Upper lobe of right lung (tissue), 1 donor: ENCODE results near the gene OR2T27. TPM values are rescaled to one million over a fixed set of nuclear protein-coding genes. Genes with fewer than 3 reads are reported as not detected.
"Not testable (repeated sequence)": the region's sequence is repeated elsewhere in the genome, so short reads cannot be mapped to it uniquely, and the experiment has no call there.

Experiments
- ATAC-seq: fragments of 200-7000 bp; cut with Tn5 transposase; one replicate; pipeline ENCODE4 v1.9.1; 2020; ENCODE audit warnings: mild to moderate bottlenecking, moderate library complexity
- DNase-seq: peaks from one replicate; pipeline ENCODE4 v3.0.0-alpha.2; 2020
- H3K27ac ChIP-seq: fragments of 200-600 bp; one replicate; pipeline ENCODE4 v1.8.0; 2022
- H3K27me3 ChIP-seq: fragments of 200-600 bp; one replicate; pipeline ENCODE4 v1.8.0; 2022; ENCODE audit warnings: mild to moderate bottlenecking
- H3K36me3 ChIP-seq: fragments of 200-600 bp; one replicate; pipeline ENCODE4 v1.8.0; 2022
- H3K4me1 ChIP-seq: fragments of 200-600 bp; one replicate; pipeline ENCODE4 v1.8.0; 2022
- H3K4me3 ChIP-seq: fragments of 200-600 bp; one replicate; pipeline ENCODE4 v1.8.0; 2022; ENCODE audit warnings: mild to moderate bottlenecking
- H3K9me3 ChIP-seq: fragments of 200-600 bp; one replicate; pipeline ENCODE4 v1.8.0; 2022
- intact Hi-C: fragments of 100-400 bp; cut with DNase I; formaldehyde crosslinking; loops from one replicate; pipeline ENCODE4 v1.11.0; 2022
- total RNA-seq: library from RNA; stranded (reverse); fragmentation: NEBNext Ultra II Directional; extraction: Animal tissue kit (Norgen Biotek cat#: 25700); gene quantifications from one replicate; pipeline ENCODE4 v1.2.1, GENCODE V29; 2021
- TF ChIP-seq, protein P1 (sequence below): fragments of 200-600 bp; IDR thresholded peaks from one replicate; pipeline ENCODE4 v1.8.0; 2022; ENCODE audit warnings: antibody characterized with exemption
- donor health status: DM: no; HTN: yes; CAD: no; lungs with severe emphysema.

OR2T27 gene
- total RNA-seq, 1 donor from 2014 or later, result not detected

DNA sequence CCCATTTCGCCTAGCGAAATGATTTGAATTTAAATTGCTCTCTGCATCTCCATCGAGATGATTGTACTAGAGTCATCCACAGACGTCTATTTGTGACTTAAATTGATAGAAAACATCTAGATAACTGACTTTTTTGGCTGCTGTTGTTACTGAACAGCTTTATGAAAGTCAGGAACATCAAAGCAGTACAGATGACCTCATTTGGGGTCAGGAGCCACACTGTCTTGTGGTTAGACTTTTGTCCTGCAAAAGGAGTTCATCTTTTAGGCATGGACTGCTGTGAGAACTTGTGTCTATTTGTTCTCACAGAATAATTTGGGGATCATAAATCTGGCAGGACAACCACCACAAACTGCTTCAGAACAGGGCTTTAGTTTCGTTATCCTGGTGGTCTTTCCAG, 15.7 kb downstream of the OR2T27 start:
- H3K36me3 ChIP-seq, ATAC-seq, DNase-seq, H3K4me1 ChIP-seq, H3K4me3 ChIP-seq, H3K27ac ChIP-seq, H3K9me3 ChIP-seq, intact Hi-C loops, H3K27me3 ChIP-seq: not testable (repeated sequence)

DNA sequence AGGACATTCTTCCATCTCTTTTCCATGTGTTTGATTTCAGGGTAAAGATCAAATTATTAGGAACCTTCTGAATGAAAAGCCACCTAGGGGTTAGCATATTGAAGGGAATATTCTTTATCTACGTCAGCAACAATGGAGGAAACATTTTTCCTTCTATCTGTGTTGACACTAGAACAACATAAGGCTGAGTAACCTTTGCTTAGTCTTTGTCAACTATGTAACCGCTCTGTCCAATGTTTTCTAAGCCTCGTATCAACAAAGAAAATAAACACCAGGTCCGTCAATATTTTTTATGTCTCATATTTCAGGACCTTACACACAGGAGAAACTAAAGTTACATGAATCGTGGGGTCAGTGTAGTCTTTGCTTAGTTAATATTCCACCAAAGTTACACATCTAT, 18.7 kb downstream of the OR2T27 start:
- ATAC-seq, DNase-seq, H3K4me1 ChIP-seq, H3K27ac ChIP-seq, H3K27me3 ChIP-seq, H3K36me3 ChIP-seq, H3K4me3 ChIP-seq, intact Hi-C loops, H3K9me3 ChIP-seq: not testable (repeated sequence)

DNA sequence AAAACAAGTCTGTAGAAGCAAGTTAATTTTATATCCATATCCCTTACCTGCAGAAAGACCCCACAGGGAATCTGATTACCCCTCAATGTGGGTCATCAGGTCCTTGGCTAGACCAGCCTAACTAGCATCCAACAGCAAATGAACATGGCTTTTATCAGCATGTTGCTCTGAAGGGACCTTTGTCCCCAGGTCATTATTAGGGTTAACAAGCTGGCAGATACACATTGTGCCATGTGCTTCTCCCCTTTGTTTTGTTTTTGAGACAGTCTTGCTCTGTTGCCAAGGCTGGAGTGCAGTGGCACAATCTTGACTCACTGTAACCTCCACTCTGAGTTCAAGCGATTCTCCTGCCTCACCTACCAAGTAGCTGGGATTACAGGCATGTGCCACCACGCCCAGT, 20.3 kb downstream of the OR2T27 start, which contains the start of gene OR2T11:
TSS of gene OR2T11 (minus strand) at position 101 of the 400 bp plus-strand sequence. CDS start 7,963 bp downstream, outside the sequence.
- not testable (repeated sequence) for H3K36me3 ChIP-seq, ATAC-seq, H3K27me3 ChIP-seq

DNA sequence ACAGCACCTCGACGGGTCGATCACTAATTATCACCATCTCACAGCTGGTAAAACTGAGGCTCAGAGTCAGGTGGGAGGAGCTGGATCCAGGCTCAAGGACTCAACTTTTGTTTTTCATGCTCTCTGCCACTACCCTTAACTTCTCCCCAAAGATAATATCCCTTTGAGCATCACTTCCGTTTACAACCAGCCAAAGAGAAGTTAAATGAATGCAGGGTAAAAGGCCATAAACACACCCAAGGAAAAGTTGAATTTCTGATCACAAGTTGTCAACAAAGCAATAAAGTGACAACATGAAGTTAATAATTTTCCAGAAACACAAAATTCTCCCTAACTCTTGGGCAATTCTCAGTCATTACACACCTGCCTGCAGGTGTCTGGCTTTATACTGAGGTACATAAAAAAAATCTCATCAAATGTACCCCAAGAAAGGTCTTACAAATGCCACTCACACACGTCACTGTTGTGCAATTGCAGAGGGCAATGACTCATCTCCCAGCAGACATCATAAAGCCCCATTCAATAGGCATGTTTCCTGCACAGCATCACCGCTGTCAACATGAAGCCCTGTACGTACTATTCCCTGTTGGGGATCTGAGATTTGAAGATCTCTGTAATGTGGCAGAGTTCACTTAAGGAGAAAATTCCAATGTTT, 23.8 kb downstream of the OR2T27 start:
- Histone ChIP-seq H3K36me3 (no peaks in the 10 kb centered on the region), H3K4me3 (no peak overlapping the region), H3K9me3 (no peaks in the 10 kb centered on the region), H3K27me3 (no peaks in the 10 kb centered on the region), H3K27ac (no peak overlapping the region), H3K4me1 (no peaks in the 10 kb centered on the region)
- intact Hi-C loops, result no loop called here
- DNase-seq (no peak), ATAC-seq (peak; percentile 19)
- TF ChIP-seq, protein P1, sequence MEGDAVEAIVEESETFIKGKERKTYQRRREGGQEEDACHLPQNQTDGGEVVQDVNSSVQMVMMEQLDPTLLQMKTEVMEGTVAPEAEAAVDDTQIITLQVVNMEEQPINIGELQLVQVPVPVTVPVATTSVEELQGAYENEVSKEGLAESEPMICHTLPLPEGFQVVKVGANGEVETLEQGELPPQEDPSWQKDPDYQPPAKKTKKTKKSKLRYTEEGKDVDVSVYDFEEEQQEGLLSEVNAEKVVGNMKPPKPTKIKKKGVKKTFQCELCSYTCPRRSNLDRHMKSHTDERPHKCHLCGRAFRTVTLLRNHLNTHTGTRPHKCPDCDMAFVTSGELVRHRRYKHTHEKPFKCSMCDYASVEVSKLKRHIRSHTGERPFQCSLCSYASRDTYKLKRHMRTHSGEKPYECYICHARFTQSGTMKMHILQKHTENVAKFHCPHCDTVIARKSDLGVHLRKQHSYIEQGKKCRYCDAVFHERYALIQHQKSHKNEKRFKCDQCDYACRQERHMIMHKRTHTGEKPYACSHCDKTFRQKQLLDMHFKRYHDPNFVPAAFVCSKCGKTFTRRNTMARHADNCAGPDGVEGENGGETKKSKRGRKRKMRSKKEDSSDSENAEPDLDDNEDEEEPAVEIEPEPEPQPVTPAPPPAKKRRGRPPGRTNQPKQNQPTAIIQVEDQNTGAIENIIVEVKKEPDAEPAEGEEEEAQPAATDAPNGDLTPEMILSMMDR, result no peak

More for the DNA sequence above, 20.3 kb downstream of the OR2T27 start, which contains the start of gene OR2T11:
- H3K9me3 ChIP-seq, H3K4me3 ChIP-seq, intact Hi-C loops, H3K4me1 ChIP-seq, H3K27ac ChIP-seq, DNase-seq: not testable (repeated sequence)

DNA sequence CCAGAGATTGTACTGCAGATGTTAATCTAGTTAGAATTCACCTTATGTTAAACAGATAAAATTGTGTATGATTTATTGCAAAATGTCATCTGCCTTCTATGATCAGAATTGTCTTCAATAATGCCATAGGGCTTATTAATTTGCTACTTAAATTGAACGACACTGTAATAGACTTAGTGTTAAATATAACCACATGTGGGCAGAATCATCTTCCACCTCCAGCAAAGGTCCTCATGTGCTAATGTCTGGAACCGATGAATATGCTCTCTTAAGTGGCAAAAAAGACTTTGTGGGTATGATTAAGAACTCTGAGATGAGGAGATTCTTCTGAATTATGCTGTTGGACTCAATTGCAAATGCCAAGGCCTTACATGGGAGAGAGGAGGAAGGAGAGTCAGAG, 24.8 kb downstream of the OR2T27 start:
- Histone ChIP-seq H3K4me1 (no peaks in the 10 kb centered on the region), H3K27me3 (no peaks in the 10 kb centered on the region), H3K36me3 (no peaks in the 10 kb centered on the region), H3K4me3 (no peak overlapping the region), H3K9me3 (no peaks in the 10 kb centered on the region), H3K27ac (no peak overlapping the region)
- no peak for ATAC-seq
- intact Hi-C loops, result no loop called here
- no peak for DNase-seq
- TF ChIP-seq, protein P1, result no peak

DNA sequence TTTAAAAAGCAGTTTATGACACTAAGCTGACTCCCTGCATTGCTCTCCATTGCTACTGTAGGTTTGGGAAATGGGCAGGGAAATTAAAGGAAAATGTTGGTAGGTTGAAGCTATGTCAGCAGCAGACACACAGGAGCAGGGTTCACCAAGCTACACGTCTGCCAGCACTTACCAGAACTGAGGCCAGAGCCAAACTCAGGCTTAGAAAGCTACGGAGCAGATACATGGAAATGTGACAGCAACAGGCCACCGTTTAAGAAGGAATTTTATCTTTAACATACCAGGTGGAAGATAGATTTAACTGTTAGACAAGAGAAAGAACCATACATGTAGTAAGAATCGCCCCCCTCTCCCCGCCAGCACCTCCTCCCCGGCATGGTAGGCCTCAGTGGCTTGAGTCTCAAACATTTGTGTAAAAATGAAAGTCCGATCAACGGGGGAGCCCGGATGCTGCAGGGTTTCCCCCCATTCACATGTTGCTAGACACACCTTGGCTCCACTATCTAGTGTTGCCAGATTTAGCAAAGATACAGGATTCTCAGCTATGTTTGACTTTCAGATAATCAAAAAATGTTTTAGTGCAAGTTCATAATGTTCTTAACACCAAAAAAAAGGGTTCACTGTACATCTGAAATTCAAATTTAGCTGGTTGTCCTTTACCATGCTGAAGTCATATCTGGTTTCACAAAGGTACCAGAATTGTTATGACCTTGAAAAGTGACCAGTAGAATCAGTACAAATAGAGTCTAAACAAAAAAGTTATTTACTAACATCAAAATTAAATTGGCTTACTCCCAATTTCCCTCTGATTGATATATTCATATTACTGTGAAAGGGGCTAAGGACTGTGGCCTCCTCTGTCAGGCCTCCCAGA, 27.1 kb downstream of the OR2T27 start:
- H3K4me3 ChIP-seq, result no peak overlapping the region
- DNase-seq (no peak), ATAC-seq (no peak)
- no peak overlapping the region for H3K27ac ChIP-seq
- intact Hi-C loops, result no loop called here
- no peaks in the 10 kb centered on the region for H3K27me3 ChIP-seq
- TF ChIP-seq, protein P1, result no peak
- H3K36me3 ChIP-seq, result no peaks in the 10 kb centered on the region
- no peaks in the 10 kb centered on the region for H3K9me3 ChIP-seq
- no peaks in the 10 kb centered on the region for H3K4me1 ChIP-seq

DNA sequence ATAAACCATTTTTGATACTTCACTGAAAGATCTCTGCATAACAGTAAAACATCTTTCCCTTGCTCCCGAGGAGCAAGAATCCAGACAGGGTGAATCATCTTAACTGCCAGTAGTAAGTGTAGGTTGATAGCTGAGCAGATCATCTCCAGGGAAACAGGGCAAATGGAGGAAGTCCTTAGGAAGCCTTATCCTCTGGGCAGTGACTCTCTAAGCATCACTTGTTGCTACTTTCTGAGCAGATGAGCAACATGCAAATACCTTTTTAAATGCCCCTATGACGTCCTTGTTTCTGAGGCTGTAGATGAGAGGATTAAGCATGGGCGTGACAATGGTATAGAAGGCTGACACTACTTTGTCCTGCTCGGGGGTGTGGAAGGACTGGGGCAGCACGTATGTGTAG, 29.4 kb downstream of the OR2T27 start:
- H3K36me3 ChIP-seq, result no peaks in the 10 kb centered on the region
- H3K4me3 ChIP-seq, result no peak overlapping the region
- H3K4me1 ChIP-seq, result no peaks in the 10 kb centered on the region
- intact Hi-C loops, result no loop called here
- no peak for DNase-seq
- H3K9me3 ChIP-seq, result no peaks in the 10 kb centered on the region
- no peak for ATAC-seq
- no peak overlapping the region for H3K27ac ChIP-seq
- TF ChIP-seq, protein P1, result no peak
- no peaks in the 10 kb centered on the region for H3K27me3 ChIP-seq
